Psoas muscle (tissue), 8 donors: ENCODE data around the gene RTL10. TPM values are rescaled to one million over a fixed set of nuclear protein-coding genes. Genes with fewer than 3 reads are reported as not detected.

Experiments used
- ATAC-seq, 4 donors: fragments of 200-7000 bp; cut with Tn5 transposase; one replicate each; pipeline ENCODE4 v1.9.1; 2020; ENCODE audit warnings: moderate library complexity in 3 of 4, mild to moderate bottlenecking in 2 of 4
- DNase-seq, 2 donors: peaks; one replicate each; pipeline ENCODE4 v3.0.0-alpha.2; 2020
- H3K27ac ChIP-seq: fragments of 200-600 bp; one replicate; pipeline ENCODE4 v1.8.0; 2022
- H3K27me3 ChIP-seq, 3 donors: fragments of 200-600 bp in 1 of 3; one replicate each; pipeline versions ENCODE4 v1.6.1 to v1.8.0; 2013 to 2022; ENCODE audit warnings: low read length in 2 of 3, mild to moderate bottlenecking in 2 of 3, moderate library complexity in 1 of 3; ENCODE audit not compliant: insufficient read depth in 3 of 3
- H3K36me3 ChIP-seq, 2 donors: fragments of 200-600 bp in 1 of 2; one replicate each; pipeline versions ENCODE4 v1.6.1 to v1.8.0; 2013 to 2022; ENCODE audit warnings: low read depth in 1 of 2, mild to moderate bottlenecking in 1 of 2, moderate library complexity in 1 of 2; ENCODE audit not compliant: insufficient read depth in 1 of 2
- H3K4me1 ChIP-seq: fragments of 200-600 bp; one replicate; pipeline ENCODE4 v1.8.0; 2022
- H3K4me3 ChIP-seq: fragments of 200-600 bp; one replicate; pipeline ENCODE4 v1.8.0; 2022; ENCODE audit warnings: mild to moderate bottlenecking
- H3K9me3 ChIP-seq: fragments of 200-600 bp; one replicate; pipeline ENCODE4 v1.8.0; 2022
- WGBS, 3 donors: extraction: QIAGEN DNeasy Blood & Tissue Kit; methylation state at CpG; one replicate each; pipeline versions ENCODE4 v1.1.6 to v1.1.7; 2013; 5-methylcytosine and 5-hydroxymethylcytosine counted together
- intact Hi-C, 2 donors: fragments of 100-400 bp; cut with DNase I; formaldehyde crosslinking; loops; one replicate each; pipeline versions ENCODE4 v1.11.0 to v1.14.2; 2022
- polyA plus RNA-seq, 3 donors: library from polyadenylated mRNA; stranded (reverse); fragments of 200-250 nt; gene quantifications; one replicate each; pipeline ENCODE4 v1.2.3, GENCODE V29; 2013
- total RNA-seq, 4 donors: library from RNA; stranded (reverse); fragmentation: NEBNext Ultra II Directional in 2 of 4; extraction: Animal tissue kit (Norgen Biotek cat#: 25700) in 2 of 4; gene quantifications; one replicate each; pipeline versions ENCODE4 v1.2.1 to v1.2.4, GENCODE V29; 2021 to 2023
- TF ChIP-seq, protein P1 (sequence below): fragments of 200-600 bp; IDR thresholded peaks from one replicate; pipeline ENCODE4 v1.8.0; 2022; ENCODE audit warnings: antibody characterized with exemption
- donor health status: healthy with polysubstance abuse.
- donor health status: DM: no; HTN: no; CAD: no; lungs with moderate emphysema.
- donor health status: Bipolar disorder and iron deficiency.
- donor health status: healthy.
- donor health status: DM: yes; HTN: yes; CAD: no.
- donor health status: DM: no; HTN: no; CAD: no.
- donor health status: DM: no; HTN: no; CAD: no.
- donor health status: DM: yes; HTN: yes; CAD: no.

The RTL10 gene
- total and polyA plus RNA-seq, 7 donors = 5.3 to 9.7 (median 7.9) TPM

- DNase-seq (no peak), ATAC-seq (no peak)
- Histone ChIP-seq H3K4me1 (peaks cover 11% of the 10 kb centered on the region), H3K4me3 (no peak overlapping the region), H3K27me3 (no peaks in the 10 kb centered on the region), H3K9me3 (no peaks in the 10 kb centered on the region), H3K36me3 (no peaks in the 10 kb centered on the region), H3K27ac (no peak overlapping the region)
- TF ChIP-seq, protein P1, sequence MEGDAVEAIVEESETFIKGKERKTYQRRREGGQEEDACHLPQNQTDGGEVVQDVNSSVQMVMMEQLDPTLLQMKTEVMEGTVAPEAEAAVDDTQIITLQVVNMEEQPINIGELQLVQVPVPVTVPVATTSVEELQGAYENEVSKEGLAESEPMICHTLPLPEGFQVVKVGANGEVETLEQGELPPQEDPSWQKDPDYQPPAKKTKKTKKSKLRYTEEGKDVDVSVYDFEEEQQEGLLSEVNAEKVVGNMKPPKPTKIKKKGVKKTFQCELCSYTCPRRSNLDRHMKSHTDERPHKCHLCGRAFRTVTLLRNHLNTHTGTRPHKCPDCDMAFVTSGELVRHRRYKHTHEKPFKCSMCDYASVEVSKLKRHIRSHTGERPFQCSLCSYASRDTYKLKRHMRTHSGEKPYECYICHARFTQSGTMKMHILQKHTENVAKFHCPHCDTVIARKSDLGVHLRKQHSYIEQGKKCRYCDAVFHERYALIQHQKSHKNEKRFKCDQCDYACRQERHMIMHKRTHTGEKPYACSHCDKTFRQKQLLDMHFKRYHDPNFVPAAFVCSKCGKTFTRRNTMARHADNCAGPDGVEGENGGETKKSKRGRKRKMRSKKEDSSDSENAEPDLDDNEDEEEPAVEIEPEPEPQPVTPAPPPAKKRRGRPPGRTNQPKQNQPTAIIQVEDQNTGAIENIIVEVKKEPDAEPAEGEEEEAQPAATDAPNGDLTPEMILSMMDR = no peak
- 82 to 87% (median 86%) methylated on average over 3 of the region's 3 CpGs for WGBS, 3 donors
- intact Hi-C loops = no loop called here
These were observed 44.9 kb downstream of the RTL10 start for GRCh38 chr22:19809741-19810140.

GRCh38 chr22:19808873-19809478 is 45.7 kb downstream of the RTL10 start:
- ATAC-seq (peak in 2 of 4 donors; percentile 40 to 55), DNase-seq (no peak)
- intact Hi-C loops = no loop called here
- Histone ChIP-seq H3K36me3 (no peaks in the 10 kb centered on the region), H3K4me1 (peaks cover 13% of the 10 kb centered on the region), H3K4me3 (no peak overlapping the region), H3K27me3 (no peaks in the 10 kb centered on the region), H3K27ac (no peak overlapping the region), H3K9me3 (no peaks in the 10 kb centered on the region)
- WGBS, 3 donors = 50 to 67% (median 58%) methylated on average over 10 to 11 of the region's 11 CpGs
- TF ChIP-seq, protein P1 = no peak

DNA sequence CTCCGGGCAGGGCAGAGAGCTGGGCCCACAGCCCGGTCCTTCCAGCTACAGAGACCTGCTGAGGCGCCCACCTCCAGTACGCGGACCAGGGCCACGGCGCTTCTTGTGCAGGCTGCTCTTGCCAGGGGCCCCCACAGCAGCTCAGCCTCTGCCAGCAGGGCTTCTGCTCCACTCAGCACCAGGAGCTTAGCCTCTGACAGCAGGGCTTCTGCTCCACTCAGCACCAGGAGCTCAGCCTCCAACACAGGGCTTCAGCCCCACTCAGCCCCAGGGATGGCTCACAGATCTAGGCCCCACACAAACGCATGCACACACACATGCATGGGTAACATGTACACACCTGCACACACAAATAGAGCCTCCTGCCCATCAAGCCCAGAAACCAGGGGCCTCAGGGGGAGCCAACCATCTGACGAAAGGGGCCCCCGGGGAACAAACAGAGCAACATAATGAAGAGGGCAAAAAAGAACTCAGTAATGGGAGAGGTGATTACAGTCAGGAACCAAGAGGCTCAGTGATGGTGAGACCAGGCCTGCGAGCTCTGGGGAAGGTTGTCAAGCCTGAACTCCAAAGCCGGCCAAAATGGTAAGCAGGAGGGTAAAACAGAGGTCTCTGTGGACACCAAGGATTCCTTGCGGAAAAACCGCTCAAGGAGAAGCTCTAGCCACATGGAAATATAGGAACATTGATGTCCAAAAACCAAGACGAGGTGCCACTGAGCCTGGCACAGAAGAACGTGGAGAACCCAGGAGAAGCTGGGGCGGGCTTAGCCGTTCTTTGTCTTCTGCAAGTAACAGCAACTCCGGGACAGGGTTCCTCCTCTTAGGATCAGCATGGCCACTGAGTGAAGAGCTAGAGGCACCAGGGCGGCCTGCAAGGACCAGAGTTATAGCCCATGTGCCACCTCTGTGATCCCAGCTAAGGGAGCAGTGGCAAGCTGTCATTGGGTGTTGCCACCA is 46.5 kb downstream of the RTL10 start:
- DNase-seq (no peak), ATAC-seq (no peak)
- no peaks in the 10 kb centered on the region for H3K9me3 ChIP-seq
- WGBS, 3 donors = 94 to 95% (median 94%) methylated on average over 20 of the region's 20 CpGs
- intact Hi-C loops = no loop called here
- H3K36me3 ChIP-seq = no peaks in the 10 kb centered on the region
- H3K4me1 ChIP-seq = peaks cover 17% of the 10 kb centered on the region
- H3K4me3 ChIP-seq = no peak overlapping the region
- no peak overlapping the region for H3K27ac ChIP-seq
- H3K27me3 ChIP-seq = no peaks in the 10 kb centered on the region
- TF ChIP-seq, protein P1 = no peak

- H3K27me3 ChIP-seq = no peaks in the 10 kb centered on the region
- TF ChIP-seq, protein P1 = no peak
- no peaks in the 10 kb centered on the region for H3K9me3 ChIP-seq
- WGBS, 3 donors = 94 to 96% (median 95%) methylated on average over 15 of the region's 15 CpGs
- intact Hi-C loops = no loop called here
- DNase-seq = peak in 1 of 2 donors; percentile 35
- H3K4me1 ChIP-seq = peaks cover 17% of the 10 kb centered on the region
- no peak overlapping the region for H3K4me3 ChIP-seq
- ATAC-seq = no peak
- no peak overlapping the region for H3K27ac ChIP-seq
- no peaks in the 10 kb centered on the region for H3K36me3 ChIP-seq
These were observed 47.3 kb downstream of the RTL10 start for GRCh38 chr22:19807161-19807913.
